Endodermal cell (in vitro differentiated cells): ENCODE results near the gene OR8J1. TPM values are rescaled to one million over a fixed set of nuclear protein-coding genes. Genes with fewer than 3 reads are reported as not detected.

Source experiments
- DNase-seq: peaks from one replicate; pipeline ENCODE4 v3.0.0-alpha.2; 2017
- H3K27ac ChIP-seq: 2 replicates; pipeline ENCODE4 v1.5.1; 2013; ENCODE audit warnings: mild to moderate bottlenecking, low read depth, low read length, moderate library complexity
- H3K27me3 ChIP-seq: 2 replicates; pipeline ENCODE4 v1.6.1; 2013; ENCODE audit warnings: mild to moderate bottlenecking, low read length, moderate library complexity; ENCODE audit not compliant: insufficient read depth, control insufficient read depth, poor library complexity, severe bottlenecking
- H3K36me3 ChIP-seq: 2 replicates; pipeline ENCODE4 v1.7.0; 2013; ENCODE audit warnings: mild to moderate bottlenecking, low read length, moderate library complexity; ENCODE audit not compliant: control insufficient read depth, insufficient read depth
- H3K4me1 ChIP-seq: one replicate; pipeline ENCODE4 v1.7.0; 2013; ENCODE audit warnings: low read length; ENCODE audit not compliant: control insufficient read depth, insufficient read depth
- H3K4me3 ChIP-seq: 2 replicates; pipeline ENCODE4 v1.5.1; 2013; ENCODE audit warnings: mild to moderate bottlenecking, low read length, moderate library complexity
- H3K9ac ChIP-seq: 2 replicates; pipeline ENCODE4 v1.6.1; 2013; ENCODE audit warnings: mild to moderate bottlenecking, low read length, moderate library complexity; ENCODE audit not compliant: poor library complexity, severe bottlenecking; ENCODE audit errors: extremely low read depth
- H3K9me3 ChIP-seq: 2 replicates; pipeline ENCODE4 v1.6.1; 2013; ENCODE audit warnings: mild to moderate bottlenecking, low read length, moderate library complexity; ENCODE audit not compliant: control insufficient read depth
- H3K27ac Mint-ChIP-seq: 2 replicates; pipeline ENCODE4 v1.8.0; 2020; ENCODE audit warnings: mixed read lengths
- H3K27me3 Mint-ChIP-seq: 2 replicates; pipeline ENCODE4 v1.8.0; 2021; ENCODE audit warnings: mild to moderate bottlenecking, mixed read lengths; ENCODE audit not compliant: insufficient read depth
- H3K36me3 Mint-ChIP-seq: 2 replicates; pipeline ENCODE4 v1.8.0; 2020; ENCODE audit warnings: low read depth, mixed read lengths
- H3K4me1 Mint-ChIP-seq: 2 replicates; pipeline ENCODE4 v1.8.0; 2020; ENCODE audit warnings: mixed read lengths
- H3K4me3 Mint-ChIP-seq: 2 replicates; pipeline ENCODE4 v1.8.0; 2020; ENCODE audit warnings: mild to moderate bottlenecking, moderate library complexity, mixed read lengths
- H3K9me3 Mint-ChIP-seq: 2 replicates; pipeline ENCODE4 v1.8.0; 2020; ENCODE audit warnings: mild to moderate bottlenecking, mixed read lengths
- CTCF ChIP-seq: fragments of 200-600 bp; sonication (generic); conservative IDR thresholded peaks from 2 replicates; pipeline ENCODE4 v1.5.0; 2021; ENCODE audit warnings: antibody characterized with exemption, mild to moderate bottlenecking
- WGBS, 2 experiments: methylation state at CpG; one replicate each; pipeline versions ENCODE4 v1.1.5 to v1.1.7; 2013; ENCODE audit warnings: missing lambda C conversion rate in 2 of 2, mixed read lengths in 1 of 2; ENCODE audit not compliant: insufficient coverage in 1 of 2, insufficient read length in 1 of 2; 5-methylcytosine and 5-hydroxymethylcytosine counted together
- total RNA-seq, 2 donors: library from RNA; stranded (reverse); fragmentation: NEBNext Ultra II Directional in 1 of 2; extraction: Animal tissue kit (Norgen Biotek cat#: 25700) in 1 of 2; gene quantifications; 2 replicates in 1 of 2; 3 replicates in 1 of 2; pipeline ENCODE4 v1.2.1, GENCODE V29; 2021

The OR8J1 gene
- total RNA-seq, 2 donors from 2014 or later = not detected

- H3K9me3 Mint-ChIP-seq = peaks cover 10% of the 10 kb centered on the region
- no peaks in the 10 kb centered on the region for H3K27me3 ChIP-seq
- H3K36me3 Mint-ChIP-seq = no peaks in the 10 kb centered on the region
- TF ChIP-seq CTCF = no peak
- no peak within 1 kb of the TSS for H3K27ac ChIP-seq
- no peaks in the 10 kb centered on the region for H3K4me1 ChIP-seq
- WGBS, 2 experiments = 98 to 100% methylated on average over 1 of the region's 1 CpG
- H3K27ac Mint-ChIP-seq = no peak within 1 kb of the TSS
- no peaks in the 10 kb centered on the region for H3K27me3 Mint-ChIP-seq
- H3K4me3 ChIP-seq = no peak within 1 kb of the TSS
- H3K36me3 ChIP-seq = no peaks in the 10 kb centered on the region
- H3K4me3 Mint-ChIP-seq = no peak within 1 kb of the TSS
- no peak for DNase-seq
- H3K9me3 ChIP-seq = peaks cover 5% of the 10 kb centered on the region
- peaks cover 10% of the 10 kb centered on the region for H3K4me1 Mint-ChIP-seq
- H3K9ac ChIP-seq = no peak within 1 kb of the TSS
These were observed 8.4 kb upstream of the OR8J1 start, which contains the start of gene OR8K1 for GRCh38 chr11:56345739-56346138. Gene OR8K1 (plus strand): TSS chr11:56346039. CDS start chr11:56346039, 0 bp downstream.

GRCh38 chr11:56375324-56375723 lies 21.2 kb downstream of the OR8J1 start, which contains the start of gene OR8U1:
Gene OR8U1 (plus strand): TSS chr11:56375624. CDS start chr11:56375624, 0 bp downstream.
- no peak for TF ChIP-seq CTCF
- H3K4me1 Mint-ChIP-seq = no peaks in the 10 kb centered on the region
- no peaks in the 10 kb centered on the region for H3K9me3 Mint-ChIP-seq
- no peaks in the 10 kb centered on the region for H3K9me3 ChIP-seq
- WGBS, 2 experiments = 42 to 71% methylated on average over 1 of the region's 2 CpGs
- H3K36me3 ChIP-seq = no peaks in the 10 kb centered on the region
- no peaks in the 10 kb centered on the region for H3K27me3 ChIP-seq
- DNase-seq = no peak
- H3K36me3 Mint-ChIP-seq = no peaks in the 10 kb centered on the region
- no peak within 1 kb of the TSS for H3K4me3 ChIP-seq
- H3K9ac ChIP-seq = no peak within 1 kb of the TSS
- no peaks in the 10 kb centered on the region for H3K4me1 ChIP-seq
- no peak within 1 kb of the TSS for H3K27ac ChIP-seq
- no peak within 1 kb of the TSS for H3K4me3 Mint-ChIP-seq
- no peaks in the 10 kb centered on the region for H3K27me3 Mint-ChIP-seq
- no peak within 1 kb of the TSS for H3K27ac Mint-ChIP-seq

- no peaks in the 10 kb centered on the region for H3K36me3 ChIP-seq
- no peaks in the 10 kb centered on the region for H3K4me1 ChIP-seq
- 94 to 100% methylated on average over 1 of the region's 2 CpGs for WGBS, 2 experiments
- no peaks in the 10 kb centered on the region for H3K27me3 ChIP-seq
- no peaks in the 10 kb centered on the region for H3K9me3 Mint-ChIP-seq
- no peaks in the 10 kb centered on the region for H3K4me1 Mint-ChIP-seq
- DNase-seq = no peak
- no peak overlapping the region for H3K4me3 ChIP-seq
- H3K27ac Mint-ChIP-seq = no peak overlapping the region
- H3K27ac ChIP-seq = no peak overlapping the region
- H3K4me3 Mint-ChIP-seq = no peak overlapping the region
- H3K27me3 Mint-ChIP-seq = no peaks in the 10 kb centered on the region
- H3K9ac ChIP-seq = no peak overlapping the region
- H3K36me3 Mint-ChIP-seq = no peaks in the 10 kb centered on the region
- H3K9me3 ChIP-seq = no peaks in the 10 kb centered on the region
- no peak for TF ChIP-seq CTCF
These were observed 26.0 kb downstream of the OR8J1 start for GRCh38 chr11:56380120-56380519.
